Activated naive CD8-positive, alpha-beta T cell treated with anti-CD3 and anti-CD28 coated beads for 36 hours (primary cell): ENCODE data around the gene LIMK1. TPM values are rescaled to one million over a fixed set of nuclear protein-coding genes. Genes with fewer than 3 reads are reported as not detected.
A peak's percentile ranks its signal among the peaks of the same experiment; 100 is the strongest.
"Not testable (repeated sequence)": the region's sequence is repeated elsewhere in the genome, so short reads cannot be mapped to it uniquely, and the experiment has no call there.

Experiments used
- DNase-seq: peaks from one replicate; pipeline ENCODE4 v3.0.0; 2021
- H3K27ac Mint-ChIP-seq: one replicate; pipeline ENCODE4 v1.8.0; 2022; ENCODE audit warnings: mild to moderate bottlenecking, moderate library complexity, mixed read lengths
- H3K27me3 Mint-ChIP-seq: one replicate; pipeline ENCODE4 v1.8.0; 2022; ENCODE audit warnings: mild to moderate bottlenecking, mixed read lengths
- H3K36me3 Mint-ChIP-seq: one replicate; pipeline ENCODE4 v1.8.0; 2021; ENCODE audit warnings: mild to moderate bottlenecking, mixed read lengths
- H3K4me1 Mint-ChIP-seq: one replicate; pipeline ENCODE4 v1.8.0; 2021; ENCODE audit warnings: mixed read lengths
- H3K4me3 Mint-ChIP-seq: one replicate; pipeline ENCODE4 v1.8.0; 2022; ENCODE audit warnings: mild to moderate bottlenecking, moderate library complexity, mixed read lengths
- H3K9me3 Mint-ChIP-seq: one replicate; pipeline ENCODE4 v1.8.0; 2022; ENCODE audit warnings: mixed read lengths
- total RNA-seq, 2 experiments: library from RNA; stranded (reverse); gene quantifications; one replicate each; pipeline ENCODE4 v1.2.3, GENCODE V29; 2021

Gene LIMK1
- total RNA-seq, 2 experiments from 2014 or later = 16.9 to 19.5 TPM

DNA sequence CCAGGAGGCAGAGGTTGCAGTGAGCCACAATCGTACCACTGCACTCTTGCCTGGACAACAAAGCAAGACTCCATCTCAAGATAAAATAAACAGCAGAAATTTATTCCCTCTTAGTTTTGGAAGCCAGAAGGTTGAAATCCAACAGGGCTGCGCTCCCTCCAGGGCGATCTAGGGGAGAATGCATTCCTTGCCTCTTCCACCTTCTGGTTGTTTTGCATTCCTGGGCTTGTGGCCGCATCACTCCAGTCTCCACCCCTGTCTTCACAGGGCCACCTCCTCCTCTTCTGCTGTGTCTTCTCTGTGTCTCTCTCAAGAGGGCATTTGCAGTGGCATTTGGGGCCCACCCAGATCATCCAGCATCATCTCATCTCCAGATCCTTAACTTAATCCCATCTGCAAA, 36.2 kb downstream of the LIMK1 start:
- Mint-ChIP-seq H3K36me3 (peaks cover 10% of the 10 kb centered on the region), H3K27ac (no peak overlapping the region)

DNA sequence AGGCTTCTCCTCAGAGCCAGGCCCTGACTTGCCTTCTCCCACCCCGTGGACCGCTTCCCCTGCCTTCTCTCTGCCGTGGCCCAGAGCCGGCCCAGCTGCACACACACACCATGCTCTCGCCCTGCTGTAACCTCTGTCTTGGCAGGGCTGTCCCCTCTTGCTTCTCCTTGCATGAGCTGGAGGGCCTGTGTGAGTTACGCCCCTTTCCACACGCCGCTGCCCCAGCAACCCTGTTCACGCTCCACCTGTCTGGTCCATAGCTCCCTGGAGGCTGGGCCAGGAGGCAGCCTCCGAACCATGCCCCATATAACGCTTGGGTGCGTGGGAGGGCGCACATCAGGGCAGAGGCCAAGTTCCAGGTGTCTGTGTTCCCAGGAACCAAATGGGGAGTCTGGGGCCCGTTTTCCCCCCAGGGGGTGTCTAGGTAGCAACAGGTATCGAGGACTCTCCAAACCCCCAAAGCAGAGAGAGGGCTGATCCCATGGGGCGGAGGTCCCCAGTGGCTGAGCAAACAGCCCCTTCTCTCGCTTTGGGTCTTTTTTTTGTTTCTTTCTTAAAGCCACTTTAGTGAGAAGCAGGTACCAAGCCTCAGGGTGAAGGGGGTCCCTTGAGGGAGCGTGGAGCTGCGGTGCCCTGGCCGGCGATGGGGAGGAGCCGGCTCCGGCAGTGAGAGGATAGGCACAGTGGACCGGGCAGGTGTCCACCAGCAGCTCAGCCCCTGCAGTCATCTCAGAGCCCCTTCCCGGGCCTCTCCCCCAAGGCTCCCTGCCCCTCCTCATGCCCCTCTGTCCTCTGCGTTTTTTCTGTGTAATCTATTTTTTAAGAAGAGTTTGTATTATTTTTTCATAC, 38.0 kb downstream of the LIMK1 start:
- Mint-ChIP-seq H3K4me3 (no peak overlapping the region), H3K27me3 (no peaks in the 10 kb centered on the region), H3K4me1 (no peaks in the 10 kb centered on the region), H3K36me3 (peaks cover 10% of the 10 kb centered on the region), H3K9me3 (no peaks in the 10 kb centered on the region), H3K27ac (peak overlapping the region; percentile 54)
- no peak for DNase-seq

More for the DNA sequence above, 36.2 kb downstream of the LIMK1 start:
- no peak overlapping the region for H3K4me3 Mint-ChIP-seq
- H3K9me3 Mint-ChIP-seq = no peaks in the 10 kb centered on the region
- no peaks in the 10 kb centered on the region for H3K27me3 Mint-ChIP-seq
- no peaks in the 10 kb centered on the region for H3K4me1 Mint-ChIP-seq
- no peak for DNase-seq

DNA sequence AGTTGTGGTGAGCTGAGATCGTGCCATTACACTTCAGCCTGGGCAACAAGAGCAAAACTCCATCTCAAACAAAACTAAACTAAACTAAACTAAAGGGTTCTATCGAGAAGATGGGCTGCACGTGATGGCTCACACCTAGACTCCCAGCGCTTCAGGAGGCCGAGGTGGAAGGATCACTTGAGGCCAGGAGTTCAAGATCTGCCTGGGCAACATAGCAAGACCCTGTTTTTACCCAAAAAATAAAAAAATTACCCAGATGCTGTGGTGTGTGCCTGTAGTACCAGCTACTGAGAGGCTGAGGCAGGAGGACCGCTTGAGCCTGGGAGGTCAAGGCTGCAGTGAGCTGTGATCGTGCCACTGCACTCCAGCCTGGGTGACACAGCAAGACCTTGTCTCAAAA, 40.3 kb downstream of the LIMK1 start:
- not testable (repeated sequence) for H3K27ac Mint-ChIP-seq, H3K9me3 Mint-ChIP-seq, H3K4me1 Mint-ChIP-seq, DNase-seq, H3K4me3 Mint-ChIP-seq, H3K27me3 Mint-ChIP-seq, H3K36me3 Mint-ChIP-seq

DNA sequence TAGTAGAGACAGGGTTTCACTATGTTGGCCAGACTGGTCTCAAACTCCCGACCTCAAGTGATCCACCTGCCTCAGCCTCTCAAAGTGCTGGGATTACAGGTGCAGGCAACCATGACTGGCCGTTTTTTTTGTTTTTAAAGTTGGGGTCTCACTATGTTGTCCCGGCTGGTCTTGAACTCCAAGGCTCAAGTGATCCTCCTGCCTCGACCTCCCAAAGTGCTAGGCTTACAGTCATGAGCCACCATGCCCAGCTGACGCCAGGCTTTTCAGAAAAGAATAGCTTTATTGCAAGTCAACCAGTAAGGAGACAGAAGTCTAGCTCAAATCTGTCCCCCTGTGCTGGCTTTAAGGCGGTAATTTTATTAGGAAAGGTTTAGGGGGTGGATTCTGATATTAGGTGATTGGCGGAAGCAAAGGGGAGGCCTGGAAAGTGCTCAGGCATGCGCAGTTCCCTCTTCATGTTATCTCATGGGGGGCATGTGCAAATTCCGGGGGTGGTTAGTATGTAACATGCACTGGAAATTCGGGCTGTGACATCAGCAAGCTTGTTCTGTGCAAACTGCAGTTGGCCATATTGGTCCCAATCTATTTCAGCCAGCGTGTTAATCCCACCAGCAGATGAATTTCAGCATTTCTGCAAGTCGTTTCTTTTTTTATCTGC, 42.7 kb downstream of the LIMK1 start:
- no peak overlapping the region for H3K27ac Mint-ChIP-seq

DNA sequence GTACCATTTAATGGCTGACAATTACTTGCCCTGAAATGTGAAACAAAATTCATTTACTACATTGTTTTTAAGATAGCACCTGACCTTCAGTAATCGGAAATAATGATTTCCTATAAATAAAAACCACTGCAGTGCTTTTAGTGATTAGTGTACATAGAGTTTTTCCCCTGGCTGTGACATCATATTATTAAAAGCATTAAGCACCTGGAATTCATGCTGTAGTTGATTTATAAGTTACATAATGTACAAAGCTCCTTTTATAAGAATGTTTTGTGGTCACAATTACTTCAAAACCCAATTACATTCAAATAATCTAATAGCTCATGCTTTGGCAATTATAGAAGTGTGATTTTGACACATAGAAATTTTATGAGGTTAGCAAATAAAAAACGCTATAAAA, 46.3 kb downstream of the LIMK1 start:
- no peaks in the 10 kb centered on the region for H3K27me3 Mint-ChIP-seq
- no peak overlapping the region for H3K27ac Mint-ChIP-seq
- H3K36me3 Mint-ChIP-seq = no peaks in the 10 kb centered on the region
- no peak overlapping the region for H3K4me3 Mint-ChIP-seq
- peaks cover 2% of the 10 kb centered on the region for H3K4me1 Mint-ChIP-seq
- H3K9me3 Mint-ChIP-seq = no peaks in the 10 kb centered on the region
- no peak for DNase-seq

More for the DNA sequence above, 42.7 kb downstream of the LIMK1 start:
- Mint-ChIP-seq H3K9me3 (no peaks in the 10 kb centered on the region), H3K4me1 (no peaks in the 10 kb centered on the region), H3K27me3 (no peaks in the 10 kb centered on the region), H3K36me3 (peaks cover 2% of the 10 kb centered on the region), H3K4me3 (no peak overlapping the region)
- DNase-seq = no peak

DNA sequence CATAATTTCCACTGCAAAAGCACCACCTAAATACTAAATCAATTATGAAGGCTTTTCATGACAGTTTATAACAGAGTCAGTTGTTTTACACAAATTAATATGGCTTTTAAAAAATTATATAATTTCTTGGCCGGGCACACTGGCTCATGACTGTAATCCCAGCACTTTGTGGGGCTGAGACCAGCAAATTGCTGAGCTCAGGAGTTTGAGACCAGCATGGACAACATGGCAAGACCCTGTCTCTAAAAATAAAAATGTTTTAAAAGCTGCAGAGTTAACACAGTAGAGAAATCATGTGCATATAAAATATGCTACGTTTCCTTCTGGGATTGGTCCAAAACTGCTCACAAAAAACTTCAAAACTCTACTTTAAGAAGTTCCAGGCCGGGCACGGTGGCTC, 46.9 kb downstream of the LIMK1 start:
- Mint-ChIP-seq H3K27ac (no peak overlapping the region), H3K4me3 (no peak overlapping the region), H3K4me1 (peaks cover 2% of the 10 kb centered on the region), H3K36me3 (no peaks in the 10 kb centered on the region), H3K27me3 (no peaks in the 10 kb centered on the region), H3K9me3 (no peaks in the 10 kb centered on the region)
- no peak for DNase-seq

DNA sequence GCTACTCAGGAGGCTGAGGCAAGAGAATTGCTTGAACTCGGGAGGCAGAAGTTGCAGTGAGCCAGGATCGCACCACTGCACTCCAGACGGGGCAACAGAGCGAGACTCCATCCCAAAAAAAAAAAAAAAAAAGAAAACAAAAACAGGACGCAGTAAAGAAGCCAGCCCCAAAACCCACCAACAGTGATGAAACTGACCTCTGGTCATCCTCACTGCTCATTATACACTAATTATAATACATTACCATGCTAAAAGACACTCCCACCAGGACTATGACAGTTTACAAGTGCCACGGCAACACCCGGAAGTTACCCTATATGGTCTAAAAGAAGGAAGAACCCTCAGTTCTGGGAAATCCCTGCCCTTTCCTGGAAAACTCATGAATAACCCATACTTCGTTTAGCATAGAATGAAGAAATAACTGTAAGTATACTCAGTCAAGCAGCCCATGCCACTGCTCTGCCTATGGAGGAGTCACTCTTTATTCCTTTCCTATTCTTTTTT, 50.6 kb downstream of the LIMK1 start:
- no peaks in the 10 kb centered on the region for H3K36me3 Mint-ChIP-seq
- peak; percentile 15 for DNase-seq
- no peaks in the 10 kb centered on the region for H3K9me3 Mint-ChIP-seq
- no peaks in the 10 kb centered on the region for H3K27me3 Mint-ChIP-seq
- no peak overlapping the region for H3K27ac Mint-ChIP-seq
- H3K4me1 Mint-ChIP-seq = peaks cover 2% of the 10 kb centered on the region
- no peak overlapping the region for H3K4me3 Mint-ChIP-seq

DNA sequence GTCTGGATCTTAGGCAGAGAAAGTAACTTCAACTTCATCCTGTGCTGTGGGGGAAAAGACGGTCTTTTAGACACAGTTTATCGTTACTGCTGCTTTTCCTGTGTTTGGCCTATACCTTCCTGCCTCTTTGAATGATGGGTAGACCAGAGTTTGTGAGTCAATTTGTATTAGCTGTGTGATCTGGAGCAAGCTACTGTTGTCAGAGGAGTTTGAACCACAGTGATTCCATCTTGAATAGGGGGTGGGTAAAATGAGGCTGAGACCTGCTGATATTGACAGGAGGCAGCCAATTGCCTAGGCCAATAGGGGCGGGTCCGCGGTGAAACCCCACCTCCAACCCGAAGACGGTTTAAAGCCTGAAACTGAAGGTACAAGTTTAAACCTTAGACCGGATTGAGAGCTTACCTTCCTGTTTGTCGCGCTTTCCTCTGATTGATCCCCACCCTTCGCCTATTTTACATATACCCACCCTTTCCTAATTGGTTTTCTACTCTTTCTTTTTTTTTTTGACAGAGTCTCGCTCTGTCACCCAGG, 54.8 kb downstream of the LIMK1 start:
- Mint-ChIP-seq H3K4me3 (no peak overlapping the region), H3K4me1 (peaks cover 7% of the 10 kb centered on the region), H3K36me3 (no peaks in the 10 kb centered on the region), H3K27me3 (no peaks in the 10 kb centered on the region), H3K27ac (no peak overlapping the region), H3K9me3 (no peaks in the 10 kb centered on the region)
- no peak for DNase-seq

DNA sequence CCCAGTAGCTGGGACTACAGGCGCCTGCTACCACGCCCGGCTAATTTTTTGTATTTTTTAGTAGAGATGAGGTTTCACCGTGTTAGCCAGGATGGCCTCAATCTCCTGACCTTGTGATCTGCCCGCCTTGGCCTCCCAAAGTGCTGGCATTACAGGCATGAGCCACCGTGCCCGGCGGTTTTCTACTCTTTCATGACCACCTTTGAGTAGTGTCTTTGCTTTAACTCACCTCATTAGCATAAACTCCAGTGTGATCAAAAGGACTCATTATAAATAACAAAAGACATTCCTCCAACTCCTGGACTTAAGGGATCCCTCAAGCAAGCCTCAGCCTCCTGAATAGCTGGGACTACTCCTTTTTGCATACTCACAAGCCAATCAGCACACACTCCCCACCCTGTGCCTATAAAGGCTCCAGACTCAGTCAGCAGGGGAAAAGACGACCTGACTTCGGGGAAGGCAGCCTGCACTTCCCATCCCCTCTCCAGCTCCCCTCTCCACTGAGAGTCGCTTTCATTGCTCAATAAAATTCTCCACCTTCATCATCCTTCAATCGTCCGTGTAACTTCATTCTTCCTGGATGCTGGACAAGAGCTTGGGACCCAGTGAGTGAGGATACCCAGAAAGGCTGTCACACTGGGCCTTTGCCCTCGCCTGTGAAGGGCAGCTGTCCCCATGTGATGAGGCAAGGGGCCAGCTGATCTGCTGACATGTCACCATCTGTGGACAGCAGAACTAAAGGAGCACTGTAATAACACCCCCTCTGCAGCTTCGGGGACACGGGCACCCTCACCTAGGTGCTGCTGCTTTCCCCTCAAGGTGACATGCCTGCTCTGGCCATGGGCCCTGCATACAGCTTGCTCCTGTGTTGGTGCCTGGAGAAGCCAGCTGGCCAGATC, 55.6 kb downstream of the LIMK1 start:
- no peak for DNase-seq
- Mint-ChIP-seq H3K4me1 (peaks cover 6% of the 10 kb centered on the region), H3K27ac (no peak overlapping the region), H3K9me3 (peaks cover 1% of the 10 kb centered on the region), H3K36me3 (no peaks in the 10 kb centered on the region), H3K27me3 (no peaks in the 10 kb centered on the region), H3K4me3 (no peak overlapping the region)

DNA sequence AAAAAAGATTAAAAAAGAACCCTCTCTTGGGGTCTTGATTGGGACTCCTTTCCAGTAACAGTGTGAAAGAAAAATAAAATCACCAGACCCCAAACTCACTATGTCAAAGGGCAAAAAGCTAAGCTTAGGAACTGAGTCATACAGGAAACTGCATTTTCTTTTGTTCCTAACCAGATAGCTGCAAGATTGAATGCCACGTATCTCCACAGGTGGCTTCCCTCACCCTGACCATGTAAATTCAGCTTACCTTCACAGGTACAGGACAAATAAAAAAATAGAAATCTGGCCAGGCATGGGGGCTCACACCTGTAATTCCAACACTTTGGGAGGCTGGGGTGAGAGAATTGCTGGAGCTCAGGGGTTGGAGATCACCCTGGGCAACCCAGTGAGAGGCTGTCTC, 58.1 kb downstream of the LIMK1 start:
- no peak for DNase-seq
- peaks cover 5% of the 10 kb centered on the region for H3K36me3 Mint-ChIP-seq
- no peak overlapping the region for H3K4me3 Mint-ChIP-seq
- no peaks in the 10 kb centered on the region for H3K27me3 Mint-ChIP-seq
- H3K4me1 Mint-ChIP-seq = peaks cover 4% of the 10 kb centered on the region
- peak overlapping the region; percentile 38 for H3K27ac Mint-ChIP-seq
- H3K9me3 Mint-ChIP-seq = peaks cover 7% of the 10 kb centered on the region

DNA sequence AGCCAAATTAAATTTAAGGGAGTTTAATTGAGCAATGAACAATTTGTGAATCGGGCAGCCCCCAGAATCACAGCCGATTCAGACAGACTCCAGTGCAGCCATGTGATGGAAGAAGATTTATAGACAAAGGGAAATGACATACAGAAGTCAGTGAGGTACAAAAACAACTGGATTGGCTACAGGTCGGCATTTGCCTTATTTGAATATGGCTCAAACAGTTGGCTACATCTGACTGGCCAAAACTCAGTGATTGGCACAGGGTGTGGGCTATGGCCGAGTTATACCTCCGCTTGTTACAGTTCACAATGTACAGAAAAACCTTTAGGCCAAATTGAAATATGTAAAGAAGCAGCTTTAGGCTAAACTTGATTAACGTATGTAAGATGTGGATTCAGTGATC, 59.8 kb downstream of the LIMK1 start:
- H3K4me1 Mint-ChIP-seq = peaks cover 4% of the 10 kb centered on the region
- peaks cover 5% of the 10 kb centered on the region for H3K36me3 Mint-ChIP-seq
- H3K9me3 Mint-ChIP-seq = peaks cover 7% of the 10 kb centered on the region
- H3K27me3 Mint-ChIP-seq = no peaks in the 10 kb centered on the region
- no peak overlapping the region for H3K27ac Mint-ChIP-seq
- DNase-seq = no peak
- H3K4me3 Mint-ChIP-seq = no peak overlapping the region

DNA sequence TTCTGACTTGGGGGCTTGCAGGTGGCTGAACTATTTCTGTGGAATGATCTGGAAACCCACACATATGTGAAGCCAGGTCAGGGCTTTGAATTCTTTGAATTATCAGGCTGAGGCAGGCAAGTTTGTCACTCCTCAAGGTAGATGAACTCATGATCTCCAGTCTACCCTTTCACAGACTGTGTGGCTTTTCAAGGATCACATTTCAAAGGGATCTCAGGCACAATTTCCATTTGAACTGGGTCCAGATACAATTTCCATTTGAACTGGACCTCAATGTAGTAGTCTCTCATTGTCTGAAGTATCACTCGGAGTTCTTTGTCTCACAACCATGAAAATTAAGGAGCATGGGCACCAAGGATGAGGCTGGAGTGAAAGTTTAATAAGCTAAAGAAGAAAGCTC, 64.9 kb downstream of the LIMK1 start:
- Mint-ChIP-seq H3K27me3 (no peaks in the 10 kb centered on the region), H3K9me3 (peaks cover 7% of the 10 kb centered on the region), H3K36me3 (peaks cover 5% of the 10 kb centered on the region), H3K27ac (no peak overlapping the region), H3K4me1 (no peaks in the 10 kb centered on the region), H3K4me3 (no peak overlapping the region)
- DNase-seq = no peak

DNA sequence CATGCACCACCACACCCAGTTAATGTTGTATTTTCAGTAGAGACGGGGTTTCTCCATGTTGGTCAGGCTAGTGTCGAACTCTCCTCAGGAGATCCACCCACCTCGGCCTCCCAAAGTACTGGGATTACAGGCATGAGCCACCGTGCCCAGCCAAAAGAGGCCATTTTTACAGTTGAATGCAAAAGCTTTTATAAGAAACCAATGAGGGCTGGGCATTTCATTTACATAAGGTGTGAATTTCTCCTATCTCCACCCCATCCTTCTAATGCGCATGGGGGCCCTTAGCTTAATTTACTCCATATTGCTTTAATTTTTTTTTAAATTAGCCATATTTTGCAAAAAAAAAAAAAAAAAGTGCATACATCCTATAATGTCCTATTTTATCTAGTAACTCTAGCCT, 65.5 kb downstream of the LIMK1 start:
- no peak overlapping the region for H3K27ac Mint-ChIP-seq
- peaks cover 6% of the 10 kb centered on the region for H3K9me3 Mint-ChIP-seq
- no peak overlapping the region for H3K4me3 Mint-ChIP-seq
- DNase-seq = no peak
- H3K4me1 Mint-ChIP-seq = no peaks in the 10 kb centered on the region
- H3K27me3 Mint-ChIP-seq = no peaks in the 10 kb centered on the region
- H3K36me3 Mint-ChIP-seq = peaks cover 5% of the 10 kb centered on the region

DNA sequence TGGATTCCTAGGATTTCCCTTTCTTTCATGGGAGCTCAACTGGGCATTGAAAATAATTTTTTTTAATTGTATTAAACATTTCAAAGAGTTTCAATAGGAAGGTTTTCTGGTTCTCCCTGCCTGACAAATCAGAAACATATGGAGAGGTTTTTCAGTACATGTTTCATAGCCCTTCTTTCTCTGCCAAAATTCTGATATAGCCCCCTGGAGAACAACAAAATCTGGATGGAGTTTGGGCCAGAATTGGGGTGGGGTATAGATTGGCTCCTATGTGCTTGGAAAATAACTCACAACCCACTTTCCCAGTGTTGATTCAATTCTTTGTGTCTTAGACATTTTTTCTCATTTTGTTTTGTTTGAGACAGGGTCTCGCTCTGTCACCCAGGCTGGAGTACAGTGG, 66.0 kb downstream of the LIMK1 start:
- H3K27ac Mint-ChIP-seq = no peak overlapping the region
- H3K4me3 Mint-ChIP-seq = no peak overlapping the region
- H3K4me1 Mint-ChIP-seq = no peaks in the 10 kb centered on the region
- peaks cover 6% of the 10 kb centered on the region for H3K9me3 Mint-ChIP-seq
- H3K27me3 Mint-ChIP-seq = no peaks in the 10 kb centered on the region
- no peak for DNase-seq
- H3K36me3 Mint-ChIP-seq = peaks cover 5% of the 10 kb centered on the region

DNA sequence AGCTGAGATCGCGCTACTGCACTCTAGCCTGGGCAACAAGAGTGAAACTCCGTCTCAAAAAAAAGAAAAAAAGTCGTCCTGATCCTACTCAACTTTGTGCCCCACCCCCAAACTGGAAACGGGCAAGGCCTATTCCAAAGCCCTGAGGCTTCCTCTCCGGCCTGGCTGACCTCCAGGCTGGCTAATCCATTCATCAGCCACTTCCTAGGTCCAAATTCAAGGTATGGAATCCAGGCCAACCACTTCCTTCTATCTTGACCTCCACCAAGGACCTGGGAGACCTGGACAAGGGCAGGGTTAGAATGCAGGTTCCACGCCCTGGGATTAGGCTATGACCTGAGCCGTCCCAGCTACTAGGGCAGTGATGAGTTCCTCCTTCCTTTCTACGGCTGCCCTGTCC, 70.1 kb downstream of the LIMK1 start:
- H3K4me1 Mint-ChIP-seq = no peaks in the 10 kb centered on the region
- H3K9me3 Mint-ChIP-seq = no peaks in the 10 kb centered on the region
- H3K36me3 Mint-ChIP-seq = no peaks in the 10 kb centered on the region
- DNase-seq = no peak
- no peaks in the 10 kb centered on the region for H3K27me3 Mint-ChIP-seq
- H3K27ac Mint-ChIP-seq = no peak overlapping the region
- H3K4me3 Mint-ChIP-seq = no peak overlapping the region
